Sciatic nerve (tissue), 2 donors: ENCODE results near the gene C4orf17. TPM values are rescaled to one million over a fixed set of nuclear protein-coding genes. Genes with fewer than 3 reads are reported as not detected.
"Not testable (repeated sequence)": the region's sequence is repeated elsewhere in the genome, so short reads cannot be mapped to it uniquely, and the experiment has no call there.

Experiments
- ATAC-seq: fragments of 200-7000 bp; cut with Tn5 transposase; one replicate; pipeline ENCODE4 v1.9.1; 2020; ENCODE audit warnings: mild to moderate bottlenecking, moderate library complexity
- DNase-seq: peaks from one replicate; pipeline ENCODE4 v3.0.0-alpha.2; 2020; ENCODE audit warnings: low spot score
- intact Hi-C: fragments of 100-400 bp; cut with DNase I; formaldehyde crosslinking; loops from one replicate; pipeline ENCODE4 v1.14.2; 2022
- total RNA-seq: library from RNA; stranded (reverse); fragmentation: NEBNext Ultra II Directional; extraction: Animal tissue kit (Norgen Biotek cat#: 25700); gene quantifications from one replicate; pipeline ENCODE4 v1.2.1, GENCODE V29; 2021
- donor health status: DM: no; HTN: no; CAD: no.
- donor health status: DM: no; HTN: no; CAD: no.

Gene C4orf17
- total RNA-seq, 1 donor from 2014 or later = not detected

- intact Hi-C loops, ATAC-seq, DNase-seq: not testable (repeated sequence)
Observed at GRCh38 chr4:99534699-99535098, 23.9 kb downstream of the C4orf17 start.

GRCh38 chr4:99536271-99536670, 25.4 kb downstream of the C4orf17 start:
- intact Hi-C loops = no loop called here
- no peak for DNase-seq
- ATAC-seq = no peak

- intact Hi-C loops = no loop called here
- no peak for ATAC-seq
Observed at GRCh38 chr4:99536848-99537247, 26.0 kb downstream of the C4orf17 start.

GRCh38 chr4:99537674-99538073, 26.9 kb downstream of the C4orf17 start:
- ATAC-seq = no peak
- no peak for DNase-seq
- intact Hi-C loops = no loop called here

More at GRCh38 chr4:99536848-99537247, 26.0 kb downstream of the C4orf17 start:
- no peak for DNase-seq

GRCh38 chr4:99540277-99540939, 29.6 kb downstream of the C4orf17 start:
- ATAC-seq (no peak), DNase-seq (no peak)
- intact Hi-C loops = no loop called here

- intact Hi-C loops = no loop called here
- DNase-seq (no peak), ATAC-seq (no peak)
Observed at GRCh38 chr4:99552872-99553271, 42.1 kb downstream of the C4orf17 start.

- peak; percentile 99 for ATAC-seq
- intact Hi-C loops = no loop called here
- peak; percentile 99 for DNase-seq
Observed at GRCh38 chr4:99563310-99564186, 52.7 kb downstream of the C4orf17 start, which contains the start of gene TRMT10A. TSS of gene TRMT10A (minus strand) at chr4:99564039. CDS start at chr4:99559338, 4,701 bp downstream.

- intact Hi-C loops = no loop called here
- DNase-seq (no peak), ATAC-seq (no peak)
Observed at GRCh38 chr4:99564921-99565320, 54.1 kb downstream of the C4orf17 start.

GRCh38 chr4:99571883-99572282, 61.1 kb downstream of the C4orf17 start:
- DNase-seq = no peak
- intact Hi-C loops = no loop called here
- no peak for ATAC-seq

GRCh38 chr4:99572527-99573240, 61.9 kb downstream of the C4orf17 start:
- intact Hi-C loops = no loop called here
- DNase-seq (no peak), ATAC-seq (no peak)

GRCh38 chr4:99573735-99574368, 63.0 kb downstream of the C4orf17 start:
- no peak for ATAC-seq
- intact Hi-C loops = no loop called here
- no peak for DNase-seq

GRCh38 chr4:99574530-99575324, 63.9 kb downstream of the C4orf17 start, which contains the start of gene MTTP:
TSS of gene MTTP (plus strand) at chr4:99574824. CDS start at chr4:99574910, 86 bp downstream.
- DNase-seq (no peak), ATAC-seq (no peak)
- intact Hi-C loops = no loop called here

- intact Hi-C loops = no loop called here
- ATAC-seq = no peak
- no peak for DNase-seq
Observed at GRCh38 chr4:99578714-99579113, 67.9 kb downstream of the C4orf17 start.

- no peak for ATAC-seq
- intact Hi-C loops = no loop called here
- DNase-seq = no peak
Observed at GRCh38 chr4:99585516-99585915, 74.7 kb downstream of the C4orf17 start.

- ATAC-seq = no peak
- DNase-seq = no peak
- intact Hi-C loops = no loop called here
Observed at GRCh38 chr4:99586322-99586721, 75.5 kb downstream of the C4orf17 start.

GRCh38 chr4:99586797-99587196, 76.0 kb downstream of the C4orf17 start:
- DNase-seq = no peak
- intact Hi-C loops = no loop called here

GRCh38 chr4:99587309-99587708, 76.5 kb downstream of the C4orf17 start:
- intact Hi-C loops = no loop called here
- ATAC-seq = no peak
- no peak for DNase-seq

More at GRCh38 chr4:99586797-99587196, 76.0 kb downstream of the C4orf17 start:
- no peak for ATAC-seq

GRCh38 chr4:99587803-99588202, 77.0 kb downstream of the C4orf17 start:
- DNase-seq (no peak), ATAC-seq (no peak)
- intact Hi-C loops = no loop called here
